GM21825 (cell line): ENCODE results near the gene RTN1.

Experiments
- ATAC-seq: cut with Tn5 transposase; IDR thresholded peaks from one replicate; pipeline ENCODE4 v1.9.1; 2021; ENCODE audit warnings: mild to moderate bottlenecking, moderate library complexity; ENCODE audit not compliant: unreplicated experiment

Gene RTN1

GRCh38 chr14:59852350-59852749, 18.2 kb downstream of the RTN1 start:
- ATAC-seq = no peak

- ATAC-seq = no peak
These were observed 20.1 kb downstream of the RTN1 start for GRCh38 chr14:59850458-59850857.

GRCh38 chr14:59849411-59850130, 21.0 kb downstream of the RTN1 start:
- no peak for ATAC-seq

- ATAC-seq = no peak
These were observed 21.9 kb downstream of the RTN1 start for GRCh38 chr14:59848671-59849070.

GRCh38 chr14:59847711-59848110, 22.9 kb downstream of the RTN1 start:
- ATAC-seq = no peak

GRCh38 chr14:59846595-59846994, 24.0 kb downstream of the RTN1 start:
- ATAC-seq = no peak

- ATAC-seq = no peak
These were observed 25.3 kb downstream of the RTN1 start for GRCh38 chr14:59845245-59845644.

GRCh38 chr14:59844186-59844812, 26.3 kb downstream of the RTN1 start:
- no peak for ATAC-seq

- no peak for ATAC-seq
These were observed 34.5 kb downstream of the RTN1 start for GRCh38 chr14:59836116-59836515.

- no peak for ATAC-seq
These were observed 37.8 kb downstream of the RTN1 start for GRCh38 chr14:59832653-59833294.

- no peak for ATAC-seq
These were observed 39.4 kb downstream of the RTN1 start for GRCh38 chr14:59831121-59831730.

- ATAC-seq = no peak
These were observed 40.2 kb downstream of the RTN1 start for GRCh38 chr14:59830338-59830734.

- ATAC-seq = no peak
These were observed 40.9 kb downstream of the RTN1 start for GRCh38 chr14:59829469-59830337.

GRCh38 chr14:59828276-59828675, 42.3 kb downstream of the RTN1 start:
- no peak for ATAC-seq

- no peak for ATAC-seq
These were observed 43.2 kb downstream of the RTN1 start for GRCh38 chr14:59827401-59827800.

GRCh38 chr14:59826150-59826549, 44.4 kb downstream of the RTN1 start:
- ATAC-seq = no peak

GRCh38 chr14:59823179-59823578, 47.4 kb downstream of the RTN1 start:
- no peak for ATAC-seq

GRCh38 chr14:59819446-59820088, 51.0 kb downstream of the RTN1 start:
- no peak for ATAC-seq

- ATAC-seq = no peak
These were observed 53.6 kb downstream of the RTN1 start for GRCh38 chr14:59816941-59817340.

GRCh38 chr14:59814988-59815387, 55.6 kb downstream of the RTN1 start:
- no peak for ATAC-seq
